SK-N-SH treated with all-trans-retinoic acid at 6 μM for 48 hours (cell line): ENCODE measurements around the gene PLA2G15.

Experiments
- BACH2 ChIP-seq: fragments of 250-450 bp; sonication (Bioruptor Pico); IDR thresholded peaks from 2 replicates; pipeline ENCODE4 v1.9.0; 2021; ENCODE audit warnings: mild to moderate bottlenecking, borderline replicate concordance
- PPARA ChIP-seq: fragments of 250-450 bp; sonication (Bioruptor Pico); IDR thresholded peaks from 2 replicates; pipeline ENCODE4 v1.5.0; 2020; ENCODE audit warnings: mild to moderate bottlenecking, borderline replicate concordance
- TCF4 ChIP-seq: fragments of 250-450 bp; sonication (Bioruptor Pico); IDR thresholded peaks from 2 replicates; pipeline ENCODE4 v1.8.0; 2021; ENCODE audit warnings: mild to moderate bottlenecking, moderate library complexity, borderline replicate concordance
- ZNF565 ChIP-seq: fragments of 450-650 bp; formaldehyde crosslinking; conservative IDR thresholded peaks from 2 replicates; pipeline ENCODE4 v1.5.0; 2020; ENCODE audit warnings: low read depth, mild to moderate bottlenecking, moderate library complexity
- ZNF8 ChIP-seq: fragments of 450-650 bp; formaldehyde crosslinking; IDR thresholded peaks from 2 replicates; pipeline ENCODE4 v1.5.0; 2020; ENCODE audit warnings: mild to moderate bottlenecking, moderate library complexity
- TF ChIP-seq, protein P1 (sequence below): fragments of 250-450 bp; sonication (Bioruptor Pico); IDR thresholded peaks from 2 replicates; pipeline ENCODE4 v1.5.1; 2020; ENCODE audit warnings: low read depth, mild to moderate bottlenecking, moderate library complexity
- TF ChIP-seq, protein P2 (sequence below): fragments of 250-450 bp; sonication (Bioruptor Pico); IDR thresholded peaks from 2 replicates; pipeline ENCODE4 v1.8.0; 2020; ENCODE audit warnings: mild to moderate bottlenecking, moderate library complexity, borderline replicate concordance
- TF ChIP-seq, protein P3 (sequence below): fragments of 250-450 bp; sonication (Bioruptor Pico); IDR thresholded peaks from 2 replicates; pipeline ENCODE4 v1.5.0; 2020; ENCODE audit warnings: mild to moderate bottlenecking, moderate library complexity
- TF ChIP-seq, protein P4 (sequence below): fragments of 250-450 bp; sonication (Bioruptor Pico); IDR thresholded peaks from 2 replicates; pipeline ENCODE4 v1.5.1; 2021; ENCODE audit warnings: mild to moderate bottlenecking, moderate library complexity

- TF ChIP-seq, protein P1, sequence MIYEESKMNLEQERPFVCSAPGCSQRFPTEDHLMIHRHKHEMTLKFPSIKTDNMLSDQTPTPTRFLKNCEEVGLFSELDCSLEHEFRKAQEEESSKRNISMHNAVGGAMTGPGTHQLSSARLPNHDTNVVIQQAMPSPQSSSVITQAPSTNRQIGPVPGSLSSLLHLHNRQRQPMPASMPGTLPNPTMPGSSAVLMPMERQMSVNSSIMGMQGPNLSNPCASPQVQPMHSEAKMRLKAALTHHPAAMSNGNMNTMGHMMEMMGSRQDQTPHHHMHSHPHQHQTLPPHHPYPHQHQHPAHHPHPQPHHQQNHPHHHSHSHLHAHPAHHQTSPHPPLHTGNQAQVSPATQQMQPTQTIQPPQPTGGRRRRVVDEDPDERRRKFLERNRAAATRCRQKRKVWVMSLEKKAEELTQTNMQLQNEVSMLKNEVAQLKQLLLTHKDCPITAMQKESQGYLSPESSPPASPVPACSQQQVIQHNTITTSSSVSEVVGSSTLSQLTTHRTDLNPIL (CRISPR knock-in tag) = no peak
- TF ChIP-seq ZNF8 (CRISPR knock-in tag) (no peak), BACH2 (CRISPR knock-in tag) (no peak), TCF4 (no peak), ZNF565 (no peak), PPARA (no peak)
- TF ChIP-seq, protein P2, sequence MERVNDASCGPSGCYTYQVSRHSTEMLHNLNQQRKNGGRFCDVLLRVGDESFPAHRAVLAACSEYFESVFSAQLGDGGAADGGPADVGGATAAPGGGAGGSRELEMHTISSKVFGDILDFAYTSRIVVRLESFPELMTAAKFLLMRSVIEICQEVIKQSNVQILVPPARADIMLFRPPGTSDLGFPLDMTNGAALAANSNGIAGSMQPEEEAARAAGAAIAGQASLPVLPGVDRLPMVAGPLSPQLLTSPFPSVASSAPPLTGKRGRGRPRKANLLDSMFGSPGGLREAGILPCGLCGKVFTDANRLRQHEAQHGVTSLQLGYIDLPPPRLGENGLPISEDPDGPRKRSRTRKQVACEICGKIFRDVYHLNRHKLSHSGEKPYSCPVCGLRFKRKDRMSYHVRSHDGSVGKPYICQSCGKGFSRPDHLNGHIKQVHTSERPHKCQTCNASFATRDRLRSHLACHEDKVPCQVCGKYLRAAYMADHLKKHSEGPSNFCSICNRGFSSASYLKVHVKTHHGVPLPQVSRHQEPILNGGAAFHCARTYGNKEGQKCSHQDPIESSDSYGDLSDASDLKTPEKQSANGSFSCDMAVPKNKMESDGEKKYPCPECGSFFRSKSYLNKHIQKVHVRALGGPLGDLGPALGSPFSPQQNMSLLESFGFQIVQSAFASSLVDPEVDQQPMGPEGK (CRISPR knock-in tag) = no peak
- TF ChIP-seq, protein P3, sequence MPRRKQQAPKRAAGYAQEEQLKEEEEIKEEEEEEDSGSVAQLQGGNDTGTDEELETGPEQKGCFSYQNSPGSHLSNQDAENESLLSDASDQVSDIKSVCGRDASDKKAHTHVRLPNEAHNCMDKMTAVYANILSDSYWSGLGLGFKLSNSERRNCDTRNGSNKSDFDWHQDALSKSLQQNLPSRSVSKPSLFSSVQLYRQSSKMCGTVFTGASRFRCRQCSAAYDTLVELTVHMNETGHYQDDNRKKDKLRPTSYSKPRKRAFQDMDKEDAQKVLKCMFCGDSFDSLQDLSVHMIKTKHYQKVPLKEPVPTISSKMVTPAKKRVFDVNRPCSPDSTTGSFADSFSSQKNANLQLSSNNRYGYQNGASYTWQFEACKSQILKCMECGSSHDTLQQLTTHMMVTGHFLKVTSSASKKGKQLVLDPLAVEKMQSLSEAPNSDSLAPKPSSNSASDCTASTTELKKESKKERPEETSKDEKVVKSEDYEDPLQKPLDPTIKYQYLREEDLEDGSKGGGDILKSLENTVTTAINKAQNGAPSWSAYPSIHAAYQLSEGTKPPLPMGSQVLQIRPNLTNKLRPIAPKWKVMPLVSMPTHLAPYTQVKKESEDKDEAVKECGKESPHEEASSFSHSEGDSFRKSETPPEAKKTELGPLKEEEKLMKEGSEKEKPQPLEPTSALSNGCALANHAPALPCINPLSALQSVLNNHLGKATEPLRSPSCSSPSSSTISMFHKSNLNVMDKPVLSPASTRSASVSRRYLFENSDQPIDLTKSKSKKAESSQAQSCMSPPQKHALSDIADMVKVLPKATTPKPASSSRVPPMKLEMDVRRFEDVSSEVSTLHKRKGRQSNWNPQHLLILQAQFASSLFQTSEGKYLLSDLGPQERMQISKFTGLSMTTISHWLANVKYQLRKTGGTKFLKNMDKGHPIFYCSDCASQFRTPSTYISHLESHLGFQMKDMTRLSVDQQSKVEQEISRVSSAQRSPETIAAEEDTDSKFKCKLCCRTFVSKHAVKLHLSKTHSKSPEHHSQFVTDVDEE (CRISPR knock-in tag) = no peak
- TF ChIP-seq, protein P4, sequence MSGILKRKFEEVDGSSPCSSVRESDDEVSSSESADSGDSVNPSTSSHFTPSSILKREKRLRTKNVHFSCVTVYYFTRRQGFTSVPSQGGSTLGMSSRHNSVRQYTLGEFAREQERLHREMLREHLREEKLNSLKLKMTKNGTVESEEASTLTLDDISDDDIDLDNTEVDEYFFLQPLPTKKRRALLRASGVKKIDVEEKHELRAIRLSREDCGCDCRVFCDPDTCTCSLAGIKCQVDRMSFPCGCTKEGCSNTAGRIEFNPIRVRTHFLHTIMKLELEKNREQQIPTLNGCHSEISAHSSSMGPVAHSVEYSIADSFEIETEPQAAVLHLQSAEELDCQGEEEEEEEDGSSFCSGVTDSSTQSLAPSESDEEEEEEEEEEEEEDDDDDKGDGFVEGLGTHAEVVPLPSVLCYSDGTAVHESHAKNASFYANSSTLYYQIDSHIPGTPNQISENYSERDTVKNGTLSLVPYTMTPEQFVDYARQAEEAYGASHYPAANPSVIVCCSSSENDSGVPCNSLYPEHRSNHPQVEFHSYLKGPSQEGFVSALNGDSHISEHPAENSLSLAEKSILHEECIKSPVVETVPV = no peak
Observed at GRCh38 chr16:68291227-68291626, 46.1 kb downstream of the PLA2G15 start.
